ENCODE data around the gene FAM135A. TPM values are rescaled to one million over a fixed set of nuclear protein-coding genes. Genes with fewer than 3 reads are reported as not detected.

The FAM135A gene
- total and polyA plus RNA-seq, 2 of the 13 experiments (the other 11 are each of a cell fraction or from before 2014, with no cell fraction given) = 26.9 to 31.5 TPM

DNA sequence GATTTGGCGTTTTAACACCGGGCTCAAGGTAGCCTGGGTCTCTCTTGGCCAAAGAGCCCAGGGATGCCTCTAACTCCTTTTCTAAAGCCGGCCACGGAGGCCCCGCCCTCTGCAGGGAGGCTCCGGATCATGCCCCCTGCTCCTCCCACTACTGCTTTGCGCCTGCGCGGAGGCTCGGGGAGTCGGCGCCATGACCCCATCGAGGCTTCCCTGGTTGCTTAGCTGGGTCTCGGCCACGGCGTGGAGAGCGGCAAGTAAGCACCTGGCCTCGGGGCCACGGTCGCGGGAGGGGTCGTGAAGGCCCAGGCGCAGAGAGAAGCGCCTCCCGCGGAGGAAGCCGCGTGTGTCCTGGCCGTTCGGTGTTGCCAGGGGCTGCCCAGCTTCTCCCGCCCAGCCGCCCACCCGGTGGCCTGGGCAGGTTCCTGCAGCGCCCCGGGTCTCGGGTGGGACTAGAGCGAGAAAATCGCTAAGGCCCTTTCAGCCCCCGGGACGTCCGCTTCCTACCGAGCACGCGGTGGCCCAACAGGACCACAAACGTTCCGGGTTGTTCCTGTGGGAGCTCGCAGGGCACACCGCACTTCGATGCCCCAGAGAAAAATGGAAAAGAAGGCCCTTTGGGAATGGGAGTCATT is 153.6 kb downstream of the FAM135A start, which contains the start of gene SDHAF4 (continued):
- TF ChIP-seq TBL1XR1 (IDR thresholded peaks at IDR 0.05; ENCODE audit: borderline replicate concordance, low read length, partially characterized antibody) (no peak), RORA (CRISPR knock-in tag; IDR thresholded peaks at IDR 0.05) (no peak), SETDB1 (CRISPR knock-in tag; IDR thresholded peaks at IDR 0.05; ENCODE audit: borderline replicate concordance) (no peak), HCFC1 (IDR thresholded peaks at IDR 0.05; ENCODE audit: low read depth, low read length) (no peak), ZNF605 (CRISPR knock-in tag; IDR thresholded peaks at IDR 0.05) (peak; percentile 91), MZF1 (CRISPR knock-in tag; IDR thresholded peaks at IDR 0.05; ENCODE audit: borderline replicate concordance) (no peak), PBX3 (CRISPR knock-in tag; IDR thresholded peaks at IDR 0.05; ENCODE audit: borderline replicate concordance) (no peak; the same call in 1 of the 2 replicates), NFKBIZ (CRISPR knock-in tag; IDR thresholded peaks at IDR 0.05) (0 out of 2 replicates have a peak, but pooled peaks have one; percentile 43), ZNF781 (CRISPR knock-in tag; IDR thresholded peaks at IDR 0.05; ENCODE audit: borderline replicate concordance, not compliant biosample characterization) (peak; percentile 89), ZNF343 (CRISPR knock-in tag; IDR thresholded peaks at IDR 0.05) (0 out of 2 replicates have a peak, but pooled peaks have one; percentile 64), ZNF512 (CRISPR knock-in tag; IDR thresholded peaks at IDR 0.05) (no peak), MATR3 (CRISPR knock-in tag; IDR thresholded peaks at IDR 0.05) (no peak), KLF12 (CRISPR knock-in tag; IDR thresholded peaks at IDR 0.05; ENCODE audit: borderline replicate concordance) (peak; percentile 19; the same call in 1 of the 2 replicates), SOX6 (IDR thresholded peaks at IDR 0.05) (no peak), SOX6 (CRISPR knock-in tag; IDR thresholded peaks at IDR 0.05) (no peak), ZNF543 (CRISPR knock-in tag; IDR thresholded peaks at IDR 0.05) (peak; percentile 81; the same call in 1 of the 2 replicates), ARHGAP35 (CRISPR knock-in tag; IDR thresholded peaks at IDR 0.05; ENCODE audit: borderline replicate concordance) (no peak), POLR2AphosphoS5 (IDR thresholded peaks at IDR 0.05; ENCODE audit: low read depth, low read length) (peak; percentile 98), EHMT2 (IDR thresholded peaks at IDR 0.05; ENCODE audit: borderline replicate concordance, low read depth, low read length) (no peak)
- TF ChIP-seq, protein P1, sequence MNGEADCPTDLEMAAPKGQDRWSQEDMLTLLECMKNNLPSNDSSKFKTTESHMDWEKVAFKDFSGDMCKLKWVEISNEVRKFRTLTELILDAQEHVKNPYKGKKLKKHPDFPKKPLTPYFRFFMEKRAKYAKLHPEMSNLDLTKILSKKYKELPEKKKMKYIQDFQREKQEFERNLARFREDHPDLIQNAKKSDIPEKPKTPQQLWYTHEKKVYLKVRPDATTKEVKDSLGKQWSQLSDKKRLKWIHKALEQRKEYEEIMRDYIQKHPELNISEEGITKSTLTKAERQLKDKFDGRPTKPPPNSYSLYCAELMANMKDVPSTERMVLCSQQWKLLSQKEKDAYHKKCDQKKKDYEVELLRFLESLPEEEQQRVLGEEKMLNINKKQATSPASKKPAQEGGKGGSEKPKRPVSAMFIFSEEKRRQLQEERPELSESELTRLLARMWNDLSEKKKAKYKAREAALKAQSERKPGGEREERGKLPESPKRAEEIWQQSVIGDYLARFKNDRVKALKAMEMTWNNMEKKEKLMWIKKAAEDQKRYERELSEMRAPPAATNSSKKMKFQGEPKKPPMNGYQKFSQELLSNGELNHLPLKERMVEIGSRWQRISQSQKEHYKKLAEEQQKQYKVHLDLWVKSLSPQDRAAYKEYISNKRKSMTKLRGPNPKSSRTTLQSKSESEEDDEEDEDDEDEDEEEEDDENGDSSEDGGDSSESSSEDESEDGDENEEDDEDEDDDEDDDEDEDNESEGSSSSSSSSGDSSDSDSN (CRISPR knock-in tag; IDR thresholded peaks at IDR 0.05) = peak; percentile 92
- TF ChIP-seq, protein P2, sequence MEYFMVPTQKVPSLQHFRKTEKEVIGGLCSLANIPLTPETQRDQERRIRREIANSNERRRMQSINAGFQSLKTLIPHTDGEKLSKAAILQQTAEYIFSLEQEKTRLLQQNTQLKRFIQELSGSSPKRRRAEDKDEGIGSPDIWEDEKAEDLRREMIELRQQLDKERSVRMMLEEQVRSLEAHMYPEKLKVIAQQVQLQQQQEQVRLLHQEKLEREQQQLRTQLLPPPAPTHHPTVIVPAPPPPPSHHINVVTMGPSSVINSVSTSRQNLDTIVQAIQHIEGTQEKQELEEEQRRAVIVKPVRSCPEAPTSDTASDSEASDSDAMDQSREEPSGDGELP (IDR thresholded peaks at IDR 0.05; ENCODE audit: borderline replicate concordance, low read depth) = no peak
- TF ChIP-seq, protein P3, sequence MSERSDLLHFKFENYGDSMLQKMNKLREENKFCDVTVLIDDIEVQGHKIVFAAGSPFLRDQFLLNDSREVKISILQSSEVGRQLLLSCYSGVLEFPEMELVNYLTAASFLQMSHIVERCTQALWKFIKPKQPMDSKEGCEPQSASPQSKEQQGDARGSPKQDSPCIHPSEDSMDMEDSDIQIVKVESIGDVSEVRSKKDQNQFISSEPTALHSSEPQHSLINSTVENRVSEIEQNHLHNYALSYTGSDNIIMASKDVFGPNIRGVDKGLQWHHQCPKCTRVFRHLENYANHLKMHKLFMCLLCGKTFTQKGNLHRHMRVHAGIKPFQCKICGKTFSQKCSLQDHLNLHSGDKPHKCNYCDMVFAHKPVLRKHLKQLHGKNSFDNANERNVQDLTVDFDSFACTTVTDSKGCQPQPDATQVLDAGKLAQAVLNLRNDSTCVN (CRISPR knock-in tag; IDR thresholded peaks at IDR 0.05; ENCODE audit: borderline replicate concordance) = peak; percentile 70
